PC-3 (cell line): ENCODE results near the gene REV1.

Source experiments
- CTCF ChIP-seq: fragments of 300-600 bp; sonication (generic); conservative IDR thresholded peaks from 2 replicates; pipeline ENCODE4 v1.5.1; 2017; ENCODE audit warnings: antibody characterized with exemption, low read depth, mild to moderate bottlenecking, low read length
- EZH2 ChIP-seq: fragments of 300-600 bp; sonication (generic); IDR thresholded peaks from one replicate; pipeline ENCODE4 v1.6.1; 2017; ENCODE audit warnings: antibody characterized with exemption, mild to moderate bottlenecking, low read length; ENCODE audit not compliant: unreplicated experiment
- EZH2phosphoT487 ChIP-seq: fragments of 300-600 bp; sonication (generic); IDR thresholded peaks from 2 replicates; pipeline ENCODE4 v1.6.1; 2018; ENCODE audit warnings: mild to moderate bottlenecking, antibody characterized with exemption, low read length, borderline replicate concordance

GRCh38 chr2:99424371-99424770, 65.4 kb downstream of the REV1 start:
- TF ChIP-seq CTCF: no peak
- no peak for TF ChIP-seq EZH2
- TF ChIP-seq EZH2phosphoT487: no peak
